HCT116 (cell line): ENCODE measurements around the gene CRIP1.

Experiments
- EZH2 ChIP-seq: fragments of 200-600 bp; sonication (generic); IDR thresholded peaks from 2 replicates; pipeline ENCODE4 v1.6.1; 2017; ENCODE audit warnings: antibody characterized with exemption, mixed run types
- POLR2A ChIP-seq: IDR thresholded peaks from 2 replicates; pipeline ENCODE4 v1.7.0; 2011; ENCODE audit warnings: borderline replicate concordance; ENCODE audit not compliant: insufficient read depth, insufficient read length; ENCODE audit errors: extremely low read depth
- POLR2AphosphoS5 ChIP-seq: IDR thresholded peaks from 2 replicates; pipeline ENCODE4 v1.6.1; 2011; ENCODE audit warnings: mild to moderate bottlenecking, low read depth, low read length, moderate library complexity
- RAD21 ChIP-seq: IDR thresholded peaks from 2 replicates; pipeline ENCODE4 v1.6.1; 2012; ENCODE audit warnings: low read depth, mild to moderate bottlenecking
- TF ChIP-seq, protein P1 (sequence below), 3 experiments: fragments of 200-600 bp in 1 of 3; sonication (generic) in 1 of 3; IDR thresholded peaks in 2 of 3; conservative IDR thresholded peaks in 1 of 3; 2 replicates each; pipeline ENCODE4 v1.5.1; 2012 to 2017; ENCODE audit warnings: low read depth in 2 of 3, low read length in 2 of 3, antibody characterized with exemption in 1 of 3, borderline replicate concordance in 1 of 3, control low read depth in 1 of 3, mild to moderate bottlenecking in 1 of 3, mixed read lengths in 1 of 3, mixed run types in 1 of 3, moderate library complexity in 1 of 3; ENCODE audit not compliant: insufficient read depth in 1 of 3

DNA sequence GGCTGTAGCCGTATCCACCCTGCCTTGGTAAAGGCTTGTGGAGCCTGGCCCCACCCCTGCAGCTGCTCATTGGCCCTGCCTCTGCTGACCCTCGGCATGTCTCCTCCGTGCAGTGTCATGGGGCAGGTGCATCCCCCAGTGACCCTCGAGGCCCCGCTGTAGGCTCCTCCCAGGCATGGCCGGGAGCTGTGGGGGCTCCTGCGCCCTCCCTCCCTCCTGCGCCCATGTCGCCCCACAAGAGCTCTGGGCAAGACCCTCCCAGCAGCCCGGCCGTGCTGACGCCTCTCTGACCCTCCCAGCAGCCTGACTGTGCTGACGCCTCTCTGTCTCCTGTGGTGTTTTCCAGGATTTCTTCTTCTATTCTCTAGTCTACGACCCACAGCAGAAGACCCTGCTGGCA is 32.8 kb upstream of the CRIP1 start:
- TF ChIP-seq POLR2A: no peak
- TF ChIP-seq, protein P1, sequence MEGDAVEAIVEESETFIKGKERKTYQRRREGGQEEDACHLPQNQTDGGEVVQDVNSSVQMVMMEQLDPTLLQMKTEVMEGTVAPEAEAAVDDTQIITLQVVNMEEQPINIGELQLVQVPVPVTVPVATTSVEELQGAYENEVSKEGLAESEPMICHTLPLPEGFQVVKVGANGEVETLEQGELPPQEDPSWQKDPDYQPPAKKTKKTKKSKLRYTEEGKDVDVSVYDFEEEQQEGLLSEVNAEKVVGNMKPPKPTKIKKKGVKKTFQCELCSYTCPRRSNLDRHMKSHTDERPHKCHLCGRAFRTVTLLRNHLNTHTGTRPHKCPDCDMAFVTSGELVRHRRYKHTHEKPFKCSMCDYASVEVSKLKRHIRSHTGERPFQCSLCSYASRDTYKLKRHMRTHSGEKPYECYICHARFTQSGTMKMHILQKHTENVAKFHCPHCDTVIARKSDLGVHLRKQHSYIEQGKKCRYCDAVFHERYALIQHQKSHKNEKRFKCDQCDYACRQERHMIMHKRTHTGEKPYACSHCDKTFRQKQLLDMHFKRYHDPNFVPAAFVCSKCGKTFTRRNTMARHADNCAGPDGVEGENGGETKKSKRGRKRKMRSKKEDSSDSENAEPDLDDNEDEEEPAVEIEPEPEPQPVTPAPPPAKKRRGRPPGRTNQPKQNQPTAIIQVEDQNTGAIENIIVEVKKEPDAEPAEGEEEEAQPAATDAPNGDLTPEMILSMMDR (IDR thresholded peaks at IDR 0.05 in 2 of 3, conservative IDR thresholded peaks at IDR 0.05 in 1 of 3; ENCODE audit: borderline replicate concordance in 1 of 3, insufficient read depth in 1 of 3, low read depth in 2 of 3, low read length in 2 of 3): no peak
- no peak for TF ChIP-seq POLR2AphosphoS5
- no peak for TF ChIP-seq EZH2
- TF ChIP-seq RAD21: no peak
